Islet precursor cell (in vitro differentiated cells): ENCODE measurements around the gene ZNF202.
A peak's percentile ranks its signal among the peaks of the same experiment; 100 is the strongest.
"Not testable (repeated sequence)": the region's sequence is repeated elsewhere in the genome, so short reads cannot be mapped to it uniquely, and the experiment has no call there.

ENCODE experiments used
- DNase-seq: peaks from one replicate; pipeline ENCODE4 v3.0.0-alpha.2; 2018

ZNF202 gene

DNA sequence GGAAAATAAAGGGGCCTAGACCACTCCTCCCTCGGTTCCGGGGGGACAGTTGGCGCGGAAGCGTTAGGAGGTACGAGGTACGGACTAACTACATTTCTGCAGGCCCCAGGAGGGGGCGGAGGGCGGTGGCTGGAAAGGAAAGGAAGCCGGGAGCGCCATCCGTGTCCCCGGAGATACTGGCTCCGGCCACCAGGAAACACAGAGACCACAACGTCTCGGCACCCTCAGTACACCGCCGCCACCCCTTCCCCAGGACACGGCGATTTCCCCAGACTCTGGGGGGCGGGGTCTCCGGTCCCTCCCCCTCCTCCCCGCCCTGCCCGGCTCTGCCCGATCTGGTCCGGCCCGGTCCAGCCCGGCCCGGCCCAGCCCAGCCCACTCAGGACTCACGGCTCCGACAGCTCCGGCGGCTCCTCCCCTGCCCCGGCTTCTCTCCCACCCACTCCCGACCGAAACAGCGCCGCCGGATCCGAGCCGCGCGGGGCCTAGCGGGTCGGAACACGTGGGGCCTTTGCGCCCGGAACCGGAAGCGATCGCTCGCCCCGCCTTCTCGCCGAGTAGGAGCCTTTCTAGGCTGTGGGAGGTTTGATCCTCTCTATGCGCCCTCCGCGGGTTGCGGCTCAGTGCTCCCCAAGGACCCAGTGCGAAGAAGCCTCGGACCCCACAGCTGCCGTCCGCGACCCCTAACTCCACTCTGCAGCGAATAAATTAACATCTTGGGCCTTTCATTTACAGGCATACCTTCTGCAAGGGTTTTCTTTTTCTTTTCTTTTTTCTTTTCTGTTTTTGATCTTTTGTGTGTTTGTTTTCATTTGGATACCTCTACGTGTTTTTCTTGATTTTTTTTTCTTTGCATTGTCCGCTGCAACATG is at the start of gene ZNF202:
ZNF202 (minus strand) TSS at position 502 of the 872 bp plus-strand sequence. CDS start 10,772 bp downstream, outside the sequence.
- peak; percentile 93 for DNase-seq

DNA sequence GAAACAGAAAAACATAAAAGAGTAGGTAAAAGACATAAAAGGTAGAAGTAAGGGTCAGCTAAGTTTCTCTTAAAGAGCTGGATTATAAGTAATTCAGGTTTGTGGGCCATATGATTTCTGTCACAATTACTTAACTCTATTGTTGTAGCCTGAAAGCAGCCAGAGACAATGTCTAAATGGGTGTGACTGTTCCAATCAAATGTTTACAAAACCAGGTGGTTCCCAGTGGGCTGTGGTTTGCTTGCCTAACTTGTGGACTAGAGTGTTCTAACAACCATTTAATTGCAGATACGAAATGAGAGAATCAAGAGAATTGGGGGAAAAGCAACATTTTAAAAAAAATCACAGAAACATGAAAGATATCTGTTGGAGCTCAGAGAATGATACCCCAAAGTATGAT is 42.1 kb upstream of the ZNF202 start:
- DNase-seq: no peak

DNA sequence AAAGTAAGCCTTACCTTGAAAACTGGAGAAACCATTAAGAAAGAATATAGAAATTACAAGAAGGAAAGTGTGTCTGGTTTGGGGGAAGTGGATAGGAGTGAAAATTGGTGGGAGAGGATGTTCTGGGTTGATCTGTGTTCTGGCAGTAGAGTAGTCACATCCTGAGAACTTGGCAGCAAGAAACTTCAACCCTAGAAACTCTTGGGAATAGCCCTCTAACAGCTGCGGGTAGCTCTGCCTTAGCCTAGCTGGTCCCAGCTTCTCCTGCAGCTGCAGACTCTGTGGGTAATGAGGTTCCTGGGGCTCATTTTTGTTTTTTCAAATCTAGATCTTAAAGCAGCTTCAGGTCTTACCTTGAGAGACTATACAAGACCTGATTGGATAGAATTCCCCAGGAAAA is 37.1 kb upstream of the ZNF202 start:
- no peak for DNase-seq

DNA sequence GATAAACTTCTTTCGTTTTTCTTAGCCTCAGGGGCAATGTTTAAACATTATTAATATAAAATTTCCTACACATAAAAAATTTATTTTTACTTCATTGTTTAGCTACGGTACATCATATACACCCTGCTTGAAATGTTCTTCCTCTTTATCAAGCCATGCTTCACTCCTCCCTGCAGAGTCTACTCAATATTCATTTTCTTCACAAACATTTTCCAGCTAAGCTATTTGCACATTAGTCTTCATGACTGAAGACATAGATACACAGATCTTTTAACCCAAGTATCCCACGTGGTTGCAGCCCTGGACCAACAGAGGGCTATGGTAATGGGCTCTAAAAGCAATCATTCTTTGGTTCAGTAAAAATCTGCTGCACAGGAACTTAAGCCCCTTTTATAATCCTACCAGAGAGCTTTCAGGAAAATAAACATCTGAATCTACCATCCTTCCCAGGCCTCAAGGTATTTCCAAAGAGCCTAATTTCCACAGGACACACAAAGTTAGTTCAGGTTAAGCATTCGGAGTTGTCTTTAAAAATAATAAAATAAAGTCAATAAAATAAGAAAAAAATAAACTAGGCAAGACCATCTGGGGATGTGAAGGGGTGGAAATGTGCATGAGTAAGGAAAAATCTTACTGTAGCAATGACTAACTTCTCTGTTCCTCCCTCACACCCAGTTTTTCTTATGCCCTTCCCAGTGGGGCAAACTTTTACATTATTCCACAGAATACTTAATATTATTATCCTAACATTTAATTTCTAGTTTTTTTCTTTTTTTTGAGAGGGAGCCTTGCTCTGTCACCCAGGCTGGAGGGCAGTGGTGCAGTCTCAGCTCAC is 34.5 kb upstream of the ZNF202 start:
- no peak for DNase-seq

DNA sequence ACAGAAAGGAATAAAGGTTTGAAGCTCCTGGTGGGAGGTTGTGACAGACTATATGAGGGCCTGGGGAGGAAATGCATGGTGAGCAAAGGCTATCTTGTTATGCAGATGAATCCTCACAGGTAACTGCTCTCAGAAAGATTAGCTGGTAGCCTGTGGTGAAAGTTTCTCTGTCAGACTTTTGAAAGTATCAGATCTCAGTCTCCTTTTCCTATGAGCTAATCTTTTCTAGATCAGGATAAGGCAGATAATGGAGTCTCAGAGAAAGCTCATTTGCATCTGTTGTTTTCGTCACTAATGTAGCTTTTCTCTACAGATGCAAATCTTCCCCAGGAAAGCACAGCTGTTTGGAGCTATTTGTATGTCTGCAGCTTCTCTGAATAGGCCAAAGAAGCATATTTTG is 33.8 kb upstream of the ZNF202 start:
- no peak for DNase-seq

DNA sequence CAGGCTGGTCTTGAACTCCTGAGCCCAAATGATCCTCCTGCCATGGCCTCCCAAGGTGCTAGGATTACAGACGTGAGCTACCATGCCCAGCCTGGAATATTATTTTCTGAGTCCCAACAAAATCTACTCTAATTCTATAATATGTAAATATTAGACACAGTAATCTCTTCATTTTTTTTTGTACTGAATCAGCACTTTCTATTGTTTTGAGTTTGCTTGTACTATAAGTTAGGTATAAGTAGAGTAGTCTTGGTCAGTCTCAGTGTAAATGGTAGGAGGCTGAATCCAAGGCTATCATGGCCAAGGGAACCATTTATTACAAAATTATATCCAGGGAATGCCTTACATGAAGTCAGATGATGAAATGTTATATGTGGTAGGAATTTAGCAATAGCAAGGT is 32.5 kb upstream of the ZNF202 start:
- DNase-seq: no peak

DNA sequence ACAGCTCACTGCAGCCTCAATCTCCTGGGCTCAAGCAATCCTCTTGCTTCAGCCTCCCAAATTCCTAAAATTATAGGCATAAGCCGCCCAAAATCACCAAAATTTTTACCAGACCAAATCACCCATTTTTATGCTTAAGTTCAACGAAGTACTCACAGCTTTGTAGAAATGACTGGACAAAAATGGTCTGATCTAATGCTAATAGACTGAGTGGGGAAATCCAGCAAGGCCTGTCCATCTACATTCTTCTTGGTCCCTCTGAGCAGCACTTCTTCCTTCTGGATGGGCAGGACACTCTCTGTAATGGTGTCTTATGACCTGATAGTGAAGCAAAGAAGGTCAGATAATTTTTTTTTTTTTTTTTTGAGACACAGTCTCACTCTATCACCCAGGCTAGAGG is 31.6 kb upstream of the ZNF202 start:
- DNase-seq: no peak

DNA sequence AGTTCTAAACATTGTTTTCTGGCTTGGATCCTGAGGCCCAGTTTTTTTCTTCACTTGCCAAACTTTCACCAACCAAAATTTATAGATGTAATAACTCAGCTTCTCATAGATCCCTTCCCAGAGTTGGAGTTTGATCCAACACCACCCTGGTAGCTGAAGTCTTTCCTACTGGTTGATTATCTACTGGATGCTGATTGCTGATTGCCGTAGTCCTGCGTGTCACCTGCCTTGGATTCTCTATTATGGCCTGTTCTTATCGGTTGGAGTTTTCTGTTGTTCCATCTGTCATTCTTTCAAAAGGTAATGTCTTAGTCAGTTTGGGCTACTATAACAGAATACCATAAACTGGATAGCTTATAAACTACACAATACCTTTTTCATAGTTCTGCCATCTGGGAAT is 30.2 kb upstream of the ZNF202 start:
- no peak for DNase-seq

DNA sequence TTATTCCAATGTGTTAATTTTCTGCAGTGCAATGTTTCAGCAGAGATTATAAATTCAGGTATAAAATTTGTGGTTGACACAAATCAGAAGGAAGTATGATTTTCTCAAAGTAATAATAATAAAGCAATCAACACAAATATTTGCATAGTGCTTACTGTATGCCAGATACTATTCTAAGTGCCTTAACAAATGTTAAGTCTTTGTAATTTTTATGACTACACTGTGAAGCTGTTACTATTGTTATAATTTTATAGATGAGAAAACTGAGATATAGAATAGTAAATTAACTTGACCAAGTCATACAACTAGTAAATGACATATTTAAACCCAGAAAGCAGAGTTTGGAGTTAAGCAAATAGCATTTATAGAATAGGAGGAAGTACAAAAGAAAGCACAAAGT is 29.3 kb upstream of the ZNF202 start:
- no peak for DNase-seq

DNA sequence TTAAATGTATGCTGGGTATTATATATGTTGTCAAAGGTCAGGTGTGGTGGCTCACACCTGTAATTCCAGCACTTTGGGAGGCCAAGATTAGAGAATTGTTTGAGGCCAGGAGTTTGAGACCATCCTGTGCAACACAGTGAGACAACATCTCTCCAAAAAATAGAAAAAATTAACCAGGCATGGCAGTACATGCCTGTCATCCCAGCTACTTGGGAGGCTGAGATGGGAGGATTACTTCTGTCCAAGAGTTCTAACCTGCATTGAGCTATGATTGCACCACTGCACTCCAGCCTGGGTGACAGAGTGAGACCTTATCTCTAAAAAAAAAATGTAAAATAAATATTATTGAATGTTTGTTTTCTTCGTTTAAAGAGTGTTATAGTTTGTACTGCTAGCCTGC is 24.1 kb upstream of the ZNF202 start:
- no peak for DNase-seq

DNA sequence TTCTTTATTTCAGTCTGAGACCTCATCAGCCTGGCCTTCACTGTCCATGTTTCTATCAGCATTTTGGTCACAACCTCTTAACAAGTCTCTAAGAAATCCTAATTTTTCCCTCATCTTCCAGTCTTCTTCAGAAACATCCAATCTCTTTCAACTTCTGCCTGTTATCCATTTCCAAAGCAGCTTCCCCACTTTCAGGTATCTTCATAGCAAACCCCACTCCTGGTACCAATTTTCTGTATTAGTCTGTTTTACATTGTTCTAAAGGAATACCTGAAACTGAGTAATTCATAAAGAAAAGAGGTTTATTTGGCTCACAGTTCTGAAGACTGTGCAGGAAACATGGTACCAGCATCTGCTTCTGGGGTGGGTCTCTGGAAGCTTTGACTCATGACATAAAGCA is 21.0 kb upstream of the ZNF202 start:
- no peak for DNase-seq

DNA sequence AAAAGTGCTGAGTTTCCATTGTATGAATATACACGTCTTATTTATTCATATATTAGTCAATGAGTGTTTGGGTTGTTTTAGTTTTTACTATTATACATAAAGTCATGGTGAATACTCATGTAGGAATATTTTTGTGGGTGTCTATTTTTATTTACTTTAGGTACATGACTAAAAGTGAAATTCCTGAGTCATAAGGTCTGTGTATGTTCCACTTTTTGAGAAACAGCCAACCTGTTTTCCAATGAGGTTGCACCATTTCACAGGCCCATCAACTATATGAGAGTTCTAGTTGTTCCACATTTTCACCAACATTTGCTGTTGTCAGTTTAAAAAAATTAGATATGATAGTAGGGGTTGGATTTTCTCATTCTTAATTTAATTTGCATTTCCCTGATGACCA is 19.4 kb upstream of the ZNF202 start:
- no peak for DNase-seq

DNA sequence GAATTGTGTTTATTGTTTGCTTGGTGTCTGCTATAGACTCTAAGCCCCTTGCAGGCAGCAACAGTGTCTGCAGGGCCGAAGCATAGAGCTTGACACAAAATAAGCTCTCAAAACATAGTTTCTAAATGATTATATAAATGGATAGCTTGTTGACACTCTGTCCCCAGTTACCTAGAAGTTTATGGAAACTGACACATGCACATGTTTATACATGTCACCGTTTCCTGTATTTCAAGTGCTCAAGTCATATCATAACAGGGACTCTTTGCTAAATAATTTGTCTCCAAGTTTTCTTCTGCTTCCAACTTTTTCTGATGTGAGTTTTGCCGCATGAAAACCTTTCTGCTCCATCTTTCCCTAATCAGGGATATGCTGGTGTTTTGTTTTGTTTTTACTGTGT is 16.5 kb upstream of the ZNF202 start:
- DNase-seq: no peak

DNA sequence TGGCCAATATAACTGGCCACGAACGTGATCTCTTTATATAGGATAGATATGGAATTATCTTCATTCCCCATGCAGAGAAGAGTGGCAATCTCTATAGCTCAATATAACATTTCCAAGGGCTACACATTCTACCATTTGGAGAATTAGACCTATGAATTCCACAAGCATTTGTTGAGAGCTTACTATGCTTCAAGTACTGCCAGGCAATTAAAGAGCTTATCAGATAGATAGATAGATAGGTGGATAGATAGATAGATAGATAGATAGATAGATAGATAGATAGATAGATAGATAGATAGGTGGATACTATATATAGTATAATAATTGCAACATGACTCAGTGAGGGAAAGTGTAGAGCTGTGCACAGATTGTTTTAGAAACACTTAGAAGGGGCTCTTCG is 14.4 kb upstream of the ZNF202 start:
- DNase-seq: no peak

DNA sequence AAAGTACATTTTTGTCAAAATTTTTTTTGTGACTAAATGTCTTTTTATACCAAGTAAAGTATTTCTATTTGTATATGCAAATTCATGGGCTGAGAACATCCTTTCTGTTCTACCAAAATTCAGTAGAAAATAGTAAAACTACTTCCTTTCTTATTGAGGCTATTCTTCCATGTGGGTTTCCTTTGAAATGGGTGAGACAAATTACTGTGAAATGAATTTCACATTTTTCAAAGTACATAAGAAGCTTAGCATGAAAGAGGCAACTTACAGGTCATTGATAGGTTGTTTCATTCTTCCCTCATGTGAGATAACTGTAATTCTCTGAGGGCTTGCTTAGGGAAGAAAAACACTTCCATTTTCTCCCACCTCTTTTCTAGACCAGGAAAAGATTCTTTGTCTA is 13.9 kb upstream of the ZNF202 start:
- DNase-seq: no peak

DNA sequence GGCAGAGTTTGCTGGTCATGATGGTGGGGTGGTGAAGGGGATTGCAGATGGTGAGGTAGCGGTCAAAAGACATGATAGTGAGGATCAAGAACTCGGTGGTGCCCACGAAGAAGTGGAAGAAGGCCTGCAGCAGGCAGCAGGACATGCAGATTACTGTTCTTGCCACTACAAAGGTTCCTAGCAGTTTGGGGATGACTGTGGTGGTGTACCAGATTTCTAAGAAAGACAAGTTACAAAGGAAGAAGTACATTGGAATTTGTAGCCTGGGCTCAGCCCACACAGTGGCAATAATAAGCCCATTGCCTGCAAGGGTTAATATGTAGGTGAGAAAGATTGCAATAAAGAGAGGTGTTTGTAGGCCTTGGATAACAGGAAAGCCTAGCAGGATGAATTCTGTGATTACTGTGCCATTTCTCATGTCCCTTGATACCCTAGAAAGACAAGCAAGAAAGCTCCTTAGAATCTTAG is 12.7 kb upstream of the ZNF202 start, which contains the start of gene OR6X1:
OR6X1 (minus strand) TSS at position 418 of the 468 bp plus-strand sequence; CDS start at position 418, 0 bp downstream.
- no peak for DNase-seq

DNA sequence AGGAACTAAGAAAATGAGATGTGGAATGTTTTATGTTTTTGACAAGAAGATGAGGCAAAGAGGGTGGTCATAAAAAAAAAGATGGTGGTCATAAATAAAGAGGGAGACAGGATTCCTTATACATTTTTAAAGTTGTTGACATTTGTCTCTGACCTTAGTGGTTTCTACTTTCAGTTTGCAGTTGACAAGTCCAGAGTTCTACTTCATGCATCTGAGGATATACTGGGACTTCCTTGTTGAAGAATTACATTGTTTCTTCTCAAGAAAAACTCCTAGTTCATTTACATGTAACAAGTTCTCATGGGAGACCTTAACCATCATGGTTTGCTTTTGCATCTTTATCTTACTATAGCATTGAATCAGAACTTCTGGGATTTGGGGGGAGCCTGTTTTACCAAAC is 11.7 kb upstream of the ZNF202 start:
- DNase-seq: no peak

DNA sequence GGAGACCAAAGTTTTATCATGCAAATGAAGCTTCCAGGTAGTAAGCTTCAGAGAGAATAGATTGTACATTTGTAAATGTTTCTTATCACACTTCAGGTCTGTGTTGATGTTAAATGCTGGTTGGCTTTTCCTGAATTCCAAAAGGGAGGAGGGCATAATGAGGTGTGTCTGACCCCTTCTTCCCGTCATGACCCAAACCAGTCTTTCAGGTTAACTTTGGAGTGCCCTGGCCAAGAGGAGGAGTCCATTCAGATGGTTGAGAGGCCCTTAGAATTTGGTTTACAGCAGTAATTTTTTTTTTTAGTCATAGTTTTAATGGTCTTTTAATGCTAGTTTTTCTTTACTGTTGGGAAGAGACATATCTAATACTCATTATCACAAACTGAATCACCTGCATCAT is 10.3 kb upstream of the ZNF202 start:
- DNase-seq: no peak

DNA sequence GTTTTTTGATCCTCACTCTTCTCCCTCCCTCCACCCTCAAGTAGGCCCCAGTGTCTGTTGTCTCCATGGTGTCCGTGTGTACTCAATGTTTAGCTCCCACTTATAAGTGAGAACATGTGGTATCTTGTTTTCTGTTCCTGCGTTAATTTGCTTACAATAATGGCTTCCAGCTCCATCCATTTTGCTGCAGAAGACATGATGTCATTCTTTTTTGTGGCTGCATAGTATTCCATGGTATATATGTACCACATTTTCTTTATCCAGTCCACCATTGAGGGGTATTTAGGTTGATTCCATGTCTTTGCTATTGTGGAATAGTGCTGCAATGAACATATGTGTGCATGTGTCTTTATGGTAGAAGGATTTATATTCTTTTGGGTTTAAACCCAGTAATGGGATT is 6.9 kb upstream of the ZNF202 start:
- not testable (repeated sequence) for DNase-seq

DNA sequence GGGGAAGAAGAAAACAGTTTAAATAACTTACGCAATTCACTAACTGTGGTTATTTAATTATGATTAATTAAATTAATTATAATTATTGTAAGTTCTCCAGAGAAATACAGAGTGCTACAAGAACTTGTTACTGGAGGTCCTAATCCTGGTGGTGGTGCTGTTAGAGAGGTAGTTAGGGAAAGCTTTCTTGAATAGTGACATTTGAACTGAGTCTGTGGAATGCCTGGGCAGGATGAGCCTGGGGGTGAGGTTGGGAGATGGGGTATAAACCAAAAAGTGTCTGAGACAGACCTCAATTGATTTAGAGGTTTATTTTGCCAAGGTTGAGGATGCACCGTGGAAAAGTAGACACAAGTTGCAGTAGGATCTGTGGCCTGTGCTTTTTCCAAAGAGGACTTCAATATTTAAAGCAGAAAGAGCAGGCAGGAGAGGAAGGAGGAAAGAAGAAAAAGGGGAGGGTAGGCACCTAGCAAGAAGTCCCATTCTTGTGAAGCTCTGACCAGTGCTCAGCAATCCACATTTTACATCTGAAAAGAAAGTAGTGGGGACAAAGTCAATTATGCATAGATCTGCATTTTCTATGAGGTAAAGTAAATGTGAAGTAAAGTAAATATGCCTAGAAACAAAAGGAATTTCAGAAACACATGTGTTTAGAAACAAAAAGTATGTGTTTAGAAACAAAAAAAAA is 4.4 kb upstream of the ZNF202 start:
- DNase-seq: no peak

DNA sequence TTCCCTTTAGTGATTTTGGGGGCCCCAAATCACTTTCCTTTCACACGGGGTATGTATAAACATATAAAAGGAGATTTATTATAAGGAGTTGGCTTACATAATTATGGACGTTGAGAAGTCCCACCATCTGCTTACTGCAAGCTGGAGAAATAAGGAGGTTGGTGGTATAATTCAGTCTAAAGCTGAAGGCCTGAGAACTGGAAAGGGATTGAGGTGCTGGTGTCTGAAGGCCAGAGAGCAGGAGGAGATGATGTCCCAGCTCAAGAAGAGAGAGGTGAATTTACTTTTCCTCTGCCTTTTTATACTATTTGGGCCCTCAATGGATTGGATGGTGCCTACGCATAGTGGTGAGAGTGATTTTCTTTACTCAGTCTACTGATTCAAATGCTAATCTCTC is 1.3 kb upstream of the ZNF202 start:
- DNase-seq: no peak

DNA sequence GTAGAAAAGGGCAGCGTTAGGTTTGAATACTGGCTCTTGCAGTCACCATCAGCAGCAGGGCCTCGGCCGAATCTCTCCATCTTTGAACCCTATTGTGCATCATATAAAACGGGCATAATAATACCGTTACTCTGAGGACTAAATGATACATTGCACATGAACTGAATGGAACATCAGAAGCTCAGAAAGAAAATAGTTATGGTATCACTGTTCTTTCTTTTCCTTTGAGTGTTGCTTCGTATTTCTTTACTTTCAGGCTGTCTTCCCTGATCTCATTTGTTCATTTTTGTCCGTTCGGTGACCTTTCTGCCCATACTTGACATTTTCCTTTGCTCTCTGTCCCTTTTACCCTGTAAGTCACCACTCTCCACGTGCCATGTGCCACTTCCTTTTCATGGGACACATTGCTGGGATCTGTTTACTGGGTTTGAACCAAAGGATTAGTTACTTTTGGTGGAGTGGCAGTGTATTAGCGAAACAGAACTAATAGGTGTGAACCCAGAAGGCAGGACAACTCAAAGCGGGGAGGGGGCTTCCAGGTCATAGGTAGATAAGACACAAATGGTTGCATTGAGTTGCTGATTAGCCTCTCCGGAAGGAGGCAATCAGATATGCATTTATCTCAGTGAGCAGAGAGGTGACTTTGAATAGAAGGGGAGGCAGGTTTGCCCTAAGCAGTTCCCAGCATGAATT is 717 bp upstream of the ZNF202 start:
- DNase-seq: no peak

DNA sequence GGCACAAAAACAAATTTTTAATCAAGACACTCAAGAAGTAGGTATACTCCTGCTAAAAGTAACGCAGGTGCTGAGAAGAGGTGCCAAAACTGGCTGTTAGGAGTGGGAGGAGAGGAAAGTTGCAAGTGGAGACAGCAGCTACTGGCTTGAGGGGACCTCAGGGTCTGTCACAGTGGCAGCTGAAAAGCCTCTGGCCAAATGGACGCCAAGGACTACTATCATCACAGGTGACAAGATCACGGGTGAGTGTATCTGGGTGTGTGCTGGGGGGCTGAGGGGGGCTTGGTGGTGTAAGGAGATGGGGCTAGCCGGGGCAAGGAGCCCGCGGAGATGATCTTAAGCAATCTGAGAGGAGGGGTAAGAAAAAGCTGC is 687 bp downstream of the ZNF202 start:
- DNase-seq: no peak
